Gastrocnemius medialis (tissue), 4 donors: ENCODE measurements around the gene ACSM5. TPM values are rescaled to one million over a fixed set of nuclear protein-coding genes. Genes with fewer than 3 reads are reported as not detected.

Source experiments
- ATAC-seq, 2 donors: fragments of 150-250 bp; one replicate each; pipeline ENCODE4 v1.9.1; 2016
- DNase-seq, 2 donors: peaks; one replicate each; pipeline ENCODE4 v3.0.0-alpha.2; 2019
- H3K27ac ChIP-seq, 4 donors: fragments of 200-600 bp; sonication (generic); 1 replicate in 1 of 4; 2 replicates in 3 of 4; pipeline ENCODE4 v1.5.1; 2016 to 2018; ENCODE audit warnings: mild to moderate bottlenecking in 2 of 4, moderate library complexity in 1 of 4
- H3K27me3 ChIP-seq, 3 donors: fragments of 200-600 bp; sonication (generic) in 2 of 3; 1 replicate in 1 of 3; 2 replicates in 2 of 3; pipeline versions ENCODE4 v1.5.1 to v1.6.0; 2016 to 2019; ENCODE audit warnings: mild to moderate bottlenecking in 1 of 3, moderate library complexity in 1 of 3
- H3K36me3 ChIP-seq, 2 donors: fragments of 200-600 bp; sonication (generic) in 1 of 2; one replicate each; pipeline ENCODE4 v1.5.1; 2017 to 2018
- H3K4me1 ChIP-seq, 2 donors: fragments of 200-600 bp; sonication (generic) in 1 of 2; one replicate each; pipeline ENCODE4 v1.5.1; 2016 to 2017; ENCODE audit warnings: mild to moderate bottlenecking in 2 of 2
- H3K4me3 ChIP-seq, 4 donors: fragments of 200-600 bp; sonication (generic) in 3 of 4; 1 replicate in 1 of 4; 2 replicates in 3 of 4; pipeline ENCODE4 v1.5.1; 2016 to 2019; ENCODE audit warnings: mild to moderate bottlenecking in 2 of 4
- H3K9me3 ChIP-seq, 3 donors: fragments of 200-600 bp; sonication (generic) in 2 of 3; 1 replicate in 1 of 3; 2 replicates in 2 of 3; pipeline ENCODE4 v1.5.1; 2016 to 2019
- CTCF ChIP-seq, 5 experiments: fragments of 450-650 bp in 3 of 5; fragments of 200-600 bp in 2 of 5; sonication (generic) in 2 of 5; IDR thresholded peaks in 4 of 5; conservative IDR thresholded peaks in 1 of 5; 1 replicate in 4 of 5; 2 replicates in 1 of 5; pipeline ENCODE4 v1.5.1; 2016 to 2019; ENCODE audit warnings: antibody characterized with exemption in 5 of 5, mild to moderate bottlenecking in 3 of 5, moderate library complexity in 3 of 5
- POLR2A ChIP-seq, 2 donors: fragments of 450-650 bp; IDR thresholded peaks; one replicate each; pipeline ENCODE4 v1.6.1; 2017; ENCODE audit warnings: antibody characterized with exemption in 2 of 2, mild to moderate bottlenecking in 2 of 2, moderate library complexity in 2 of 2
- in situ Hi-C, 4 donors: fragments of 200-750 bp; cut with MboI; loops; one replicate each; pipeline versions ENCODE4 v1.15.0 to v1.8.0; 2017; ENCODE audit warnings: low sequenced_read_pairs in 4 of 4
- intact Hi-C: fragments of 100-400 bp; cut with DNase I; formaldehyde crosslinking; loops from one replicate; pipeline ENCODE4 v1.15.1; 2023; ENCODE audit warnings: low total_unique reads
- total RNA-seq, 4 donors: library from RNA; depleted of rRNA; stranded (reverse); fragments of >200 nt; gene quantifications; one replicate each; pipeline versions ENCODE4 v1.1.0 to v1.2.3, GENCODE V29; 2016

Gene ACSM5
- total RNA-seq, 4 donors from 2014 or later = 4.2 to 30.5 (median 9.6) TPM

- Histone ChIP-seq H3K27ac (no peak overlapping the region), H3K4me3 (no peak overlapping the region), H3K9me3 (no peaks in the 10 kb centered on the region), H3K4me1 (no peaks in the 10 kb centered on the region), H3K36me3 (no peaks in the 10 kb centered on the region), H3K27me3 (no peaks in the 10 kb centered on the region)
- intact Hi-C loops (no loop called here), in situ Hi-C loops (no loop called here)
- ATAC-seq (no peak), DNase-seq (no peak)
- TF ChIP-seq POLR2A (IDR thresholded peaks at IDR 0.05) (no peak), CTCF (IDR thresholded peaks at IDR 0.05 in 4 of 5, conservative IDR thresholded peaks at IDR 0.05 in 1 of 5) (no peak)
Observed at GRCh38 chr16:20401475-20402016, 7.8 kb upstream of the ACSM5 start.

GRCh38 chr16:20402651-20403050 lies 6.7 kb upstream of the ACSM5 start:
- in situ Hi-C loops = no loop called here
- H3K4me3 ChIP-seq = no peak overlapping the region

GRCh38 chr16:20404637-20405036 lies 4.7 kb upstream of the ACSM5 start, which contains the start of gene PDILT:
PDILT (minus strand) TSS chr16:20404737; CDS start chr16:20399300, 5,437 bp downstream.
- ATAC-seq (no peak), DNase-seq (no peak)
- no peaks in the 10 kb centered on the region for H3K9me3 ChIP-seq
- H3K27ac ChIP-seq = no peak within 1 kb of the TSS
- H3K4me3 ChIP-seq = no peak within 1 kb of the TSS
- H3K36me3 ChIP-seq = no peaks in the 10 kb centered on the region
- intact Hi-C loops (no loop called here), in situ Hi-C loops (no loop called here)
- H3K27me3 ChIP-seq = no peaks in the 10 kb centered on the region
- H3K4me1 ChIP-seq = no peaks in the 10 kb centered on the region
- TF ChIP-seq POLR2A (IDR thresholded peaks at IDR 0.05) (no peak), CTCF (IDR thresholded peaks at IDR 0.05 in 4 of 5, conservative IDR thresholded peaks at IDR 0.05 in 1 of 5) (no peak)

More at GRCh38 chr16:20402651-20403050, 6.7 kb upstream of the ACSM5 start:
- no peaks in the 10 kb centered on the region for H3K36me3 ChIP-seq
- TF ChIP-seq CTCF (IDR thresholded peaks at IDR 0.05 in 4 of 5, conservative IDR thresholded peaks at IDR 0.05 in 1 of 5) (no peak), POLR2A (IDR thresholded peaks at IDR 0.05) (no peak)
- H3K27me3 ChIP-seq = no peaks in the 10 kb centered on the region
- no peaks in the 10 kb centered on the region for H3K4me1 ChIP-seq
- no peak overlapping the region for H3K27ac ChIP-seq
- ATAC-seq (no peak), DNase-seq (no peak)
- H3K9me3 ChIP-seq = no peaks in the 10 kb centered on the region
- intact Hi-C loops = no loop called here

GRCh38 chr16:20410121-20410723 lies 888 bp downstream of the ACSM5 start:
- peak overlapping the region in 3 of 4 donors; percentile 37 to 79 (median 70) for H3K27ac ChIP-seq
- TF ChIP-seq POLR2A (IDR thresholded peaks at IDR 0.05) = no peak
- no peak for TF ChIP-seq CTCF (IDR thresholded peaks at IDR 0.05 in 4 of 5, conservative IDR thresholded peaks at IDR 0.05 in 1 of 5)
- in situ Hi-C loops (no loop called here), intact Hi-C loops (no loop called here)
- peak overlapping the region; percentile 16 to 36 (median 27) for H3K4me3 ChIP-seq
- H3K9me3 ChIP-seq = no peaks in the 10 kb centered on the region
- ATAC-seq = peak in 1 of 2 donors; percentile 22
- H3K4me1 ChIP-seq = no peaks in the 10 kb centered on the region
- no peaks in the 10 kb centered on the region for H3K27me3 ChIP-seq
- H3K36me3 ChIP-seq = no peaks in the 10 kb centered on the region
- no peak for DNase-seq
